RPMI8226 (cell line): ENCODE results near the gene MAP1LC3B2.

ENCODE experiments used
- DNase-seq: peaks from one replicate; pipeline ENCODE4 v3.0.0-alpha.2; 2015

The MAP1LC3B2 gene

GRCh38 chr12:116538076-116538591 lies 21.0 kb upstream of the MAP1LC3B2 start:
- peak; percentile 30 for DNase-seq

- peak; percentile 46 for DNase-seq
Observed at GRCh38 chr12:116538682-116539305, 20.4 kb upstream of the MAP1LC3B2 start.

- no peak for DNase-seq
Observed at GRCh38 chr12:116539361-116539771, 19.8 kb upstream of the MAP1LC3B2 start.

GRCh38 chr12:116539905-116540482 lies 19.2 kb upstream of the MAP1LC3B2 start:
- DNase-seq = peak; percentile 96

GRCh38 chr12:116540622-116541152 lies 18.5 kb upstream of the MAP1LC3B2 start:
- DNase-seq = no peak

- DNase-seq = no peak
Observed at GRCh38 chr12:116541547-116542344, 17.4 kb upstream of the MAP1LC3B2 start.

GRCh38 chr12:116542345-116542956 lies 16.7 kb upstream of the MAP1LC3B2 start:
- DNase-seq = no peak

- no peak for DNase-seq
Observed at GRCh38 chr12:116544656-116545055, 14.5 kb upstream of the MAP1LC3B2 start.

GRCh38 chr12:116545144-116545543 lies 14.0 kb upstream of the MAP1LC3B2 start:
- DNase-seq = no peak

- no peak for DNase-seq
Observed at GRCh38 chr12:116545936-116546335, 13.2 kb upstream of the MAP1LC3B2 start.

- peak; percentile 47 for DNase-seq
Observed at GRCh38 chr12:116547955-116548501, 11.2 kb upstream of the MAP1LC3B2 start.

- no peak for DNase-seq
Observed at GRCh38 chr12:116549993-116550392, 9.2 kb upstream of the MAP1LC3B2 start.

- DNase-seq = no peak
Observed at GRCh38 chr12:116551151-116551550, 8.0 kb upstream of the MAP1LC3B2 start.

- DNase-seq = no peak
Observed at GRCh38 chr12:116551619-116551951, 7.6 kb upstream of the MAP1LC3B2 start.

GRCh38 chr12:116551952-116552772 lies 7.0 kb upstream of the MAP1LC3B2 start:
- DNase-seq = no peak

- no peak for DNase-seq
Observed at GRCh38 chr12:116552773-116553373, 6.3 kb upstream of the MAP1LC3B2 start.

GRCh38 chr12:116556356-116556952 lies 2.7 kb upstream of the MAP1LC3B2 start:
- no peak for DNase-seq

- no peak for DNase-seq
Observed at GRCh38 chr12:116556964-116557698, 2.0 kb upstream of the MAP1LC3B2 start.

- no peak for DNase-seq
Observed at GRCh38 chr12:116558280-116559161, 660 bp upstream of the MAP1LC3B2 start.
